ENCODE results near the gene TUSC2.
"Not testable (repeated sequence)": the region's sequence is repeated elsewhere in the genome, so short reads cannot be mapped to it uniquely, and the experiment has no call there.

TUSC2 gene

DNA sequence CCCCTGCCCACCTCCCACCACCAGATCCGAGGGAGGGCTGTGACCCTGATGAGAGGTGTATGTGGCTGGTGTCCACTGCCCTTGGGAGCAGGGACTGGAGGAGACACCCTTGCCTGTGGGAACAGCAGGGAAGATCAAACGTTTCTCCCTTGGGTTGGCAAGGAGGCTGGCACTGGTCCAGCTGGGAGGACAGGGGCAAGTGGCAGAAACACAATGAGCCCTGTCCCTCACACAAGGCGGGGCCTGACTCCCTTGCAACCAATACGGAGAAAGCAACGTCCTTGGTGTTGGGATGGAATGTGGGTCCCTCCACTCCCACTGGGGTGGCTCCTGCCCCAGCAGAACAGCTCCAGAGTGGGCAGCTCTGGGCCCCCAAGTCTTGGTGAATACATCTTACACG lies 10.7 kb downstream of the TUSC2 start:
- no peak for DNase-seq

DNA sequence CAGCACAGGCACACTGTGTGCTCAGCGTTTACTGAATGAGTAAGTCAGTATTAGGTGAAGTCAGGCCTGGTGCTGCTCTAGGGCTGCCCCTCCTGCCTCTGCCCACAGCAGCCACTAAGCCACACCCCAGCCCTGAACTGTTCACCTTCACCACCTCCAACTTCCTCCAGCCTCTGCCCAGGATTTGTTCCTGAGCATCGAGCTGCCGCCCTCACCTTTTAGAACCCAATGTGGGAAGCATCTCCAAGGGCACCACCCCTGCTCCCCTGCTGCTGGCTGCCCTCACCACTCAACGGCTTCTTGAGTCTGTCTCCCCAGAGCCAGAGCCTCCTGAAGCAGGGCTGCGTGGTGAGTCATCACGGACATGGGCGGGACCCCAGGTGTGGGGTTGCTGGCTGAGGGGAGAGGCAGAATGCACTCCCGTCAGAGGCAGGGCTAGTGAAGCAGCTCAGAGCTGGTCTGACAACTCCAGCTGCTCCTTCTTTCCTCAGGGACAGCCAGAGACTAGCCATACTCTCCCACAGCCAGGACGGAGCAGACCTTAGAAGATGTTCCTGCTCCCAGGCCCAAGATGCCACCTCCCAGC lies 11.3 kb downstream of the TUSC2 start:
- no peak for DNase-seq

DNA sequence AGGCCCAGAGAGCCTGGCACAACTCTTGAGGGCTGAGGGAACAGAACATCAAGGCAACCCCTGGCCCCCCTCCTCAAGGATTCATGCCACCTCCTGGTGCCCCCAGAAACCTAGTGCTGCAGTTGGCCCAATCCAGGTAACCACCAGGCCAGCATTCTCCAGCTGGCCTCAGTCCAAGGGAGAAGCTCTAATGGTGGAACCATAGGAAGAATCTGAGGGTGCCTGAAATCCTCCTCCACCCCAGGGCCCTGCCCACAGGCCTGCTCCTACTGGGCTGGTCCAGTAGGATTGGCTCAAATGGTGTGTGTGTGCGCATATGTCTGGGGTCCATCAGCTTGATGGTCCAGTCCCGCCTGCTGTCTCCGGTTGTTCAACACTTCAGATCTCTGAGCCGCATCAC lies 13.2 kb downstream of the TUSC2 start:
- no peak for DNase-seq

DNA sequence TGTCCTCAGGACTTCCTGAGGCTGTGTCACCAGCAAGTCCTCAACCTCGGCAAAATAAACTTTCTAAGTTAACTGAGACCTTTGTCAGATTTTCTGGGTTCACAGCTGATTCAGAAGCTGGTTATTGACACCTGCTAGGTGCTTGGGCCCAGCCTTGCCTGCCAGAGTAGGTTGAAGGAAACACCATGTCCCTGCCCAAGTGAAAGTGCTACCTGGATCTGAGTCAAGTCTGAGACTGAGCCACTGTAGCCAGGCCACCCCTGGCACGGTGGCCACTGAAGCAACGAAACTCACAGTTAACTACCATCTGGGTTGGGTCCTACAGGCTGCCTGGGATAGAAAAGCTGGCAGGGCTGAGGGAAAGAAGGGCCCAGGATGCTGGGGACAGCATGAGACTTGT lies 13.7 kb downstream of the TUSC2 start:
- DNase-seq: no peak

DNA sequence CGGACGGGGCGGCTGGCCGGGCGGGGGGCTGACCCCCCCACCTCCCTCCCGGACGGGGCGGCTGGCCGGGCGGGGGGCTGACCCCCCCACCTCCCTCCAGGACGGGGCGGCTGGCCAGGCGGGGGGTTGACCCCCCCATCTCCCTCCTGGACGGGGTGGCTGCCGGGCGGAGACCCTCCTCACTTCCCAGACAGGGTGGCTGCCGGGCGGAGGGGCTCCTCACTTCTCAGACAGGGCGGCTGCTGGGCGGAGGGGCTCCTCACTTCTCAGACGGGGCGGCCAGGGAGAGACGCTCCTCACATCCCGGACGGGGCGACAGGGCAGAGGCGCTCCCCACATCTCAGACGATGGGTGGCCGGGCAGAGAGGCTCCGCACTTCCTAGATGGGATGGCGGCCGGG lies 16.0 kb downstream of the TUSC2 start:
- DNase-seq: not testable (repeated sequence)

DNA sequence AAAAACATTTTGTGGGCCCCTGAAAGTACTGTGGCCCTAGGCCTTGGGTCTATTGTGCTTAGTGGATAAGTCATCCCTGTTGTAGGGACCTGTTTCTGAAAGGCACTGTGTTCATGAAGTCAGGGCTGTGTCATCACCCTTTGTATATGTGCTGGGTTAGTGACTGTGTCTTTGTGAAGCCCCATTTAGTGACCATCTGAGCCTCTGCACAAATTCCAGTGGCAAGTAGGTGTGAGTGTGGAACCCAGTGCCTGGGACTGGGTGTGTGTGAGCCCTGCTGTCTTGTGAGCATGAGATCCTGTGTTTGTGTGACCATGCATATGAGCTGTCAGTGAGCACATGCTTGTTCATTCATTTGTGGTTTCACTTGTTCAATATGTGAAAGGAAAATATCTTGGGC lies 23.4 kb downstream of the TUSC2 start:
- DNase-seq: no peak

DNA sequence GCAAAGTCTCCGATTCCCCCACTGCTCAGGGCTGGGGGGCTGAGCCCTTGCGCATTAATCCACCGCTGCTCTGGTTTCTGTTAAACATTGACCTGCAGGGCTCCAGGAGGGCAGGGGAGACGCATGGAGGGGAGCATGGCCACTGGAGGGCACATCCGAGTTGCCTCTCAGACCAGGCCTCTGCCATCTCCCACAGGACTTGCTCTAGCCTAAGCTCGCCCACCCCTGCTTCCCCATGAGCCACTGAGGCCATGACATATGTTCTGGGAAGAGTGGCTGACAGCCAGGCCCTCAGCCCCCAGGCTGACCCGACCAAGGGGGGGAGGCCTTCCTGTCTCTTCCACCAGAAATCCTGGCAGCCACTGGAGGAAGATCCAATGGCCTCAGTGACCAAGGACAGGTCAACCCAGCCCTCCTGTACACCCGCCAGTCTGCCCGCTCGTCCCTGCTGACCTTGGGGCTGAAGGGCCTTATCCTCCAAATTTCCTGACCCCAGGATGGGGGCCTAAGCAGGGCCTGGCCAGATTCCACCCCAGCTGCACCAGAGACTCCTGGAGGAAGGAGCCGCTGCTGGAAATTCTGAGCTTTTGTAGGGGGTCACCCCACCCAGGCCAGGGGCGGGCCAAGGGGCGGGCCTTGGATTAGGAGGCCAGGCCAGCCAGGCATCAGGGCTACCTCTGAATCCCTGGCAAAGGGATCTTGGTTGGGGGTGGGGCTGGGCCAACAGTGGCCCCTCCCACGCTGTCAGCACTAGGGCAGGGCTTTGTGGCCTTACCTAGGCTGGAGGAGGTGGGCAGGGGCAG lies 24.8 kb downstream of the TUSC2 start, which contains the start of gene HYAL1:
Gene HYAL1 (minus strand): TSS at position 562 of the 803 bp plus-strand sequence. CDS start 618 bp downstream, outside the sequence.
- DNase-seq: no peak

DNA sequence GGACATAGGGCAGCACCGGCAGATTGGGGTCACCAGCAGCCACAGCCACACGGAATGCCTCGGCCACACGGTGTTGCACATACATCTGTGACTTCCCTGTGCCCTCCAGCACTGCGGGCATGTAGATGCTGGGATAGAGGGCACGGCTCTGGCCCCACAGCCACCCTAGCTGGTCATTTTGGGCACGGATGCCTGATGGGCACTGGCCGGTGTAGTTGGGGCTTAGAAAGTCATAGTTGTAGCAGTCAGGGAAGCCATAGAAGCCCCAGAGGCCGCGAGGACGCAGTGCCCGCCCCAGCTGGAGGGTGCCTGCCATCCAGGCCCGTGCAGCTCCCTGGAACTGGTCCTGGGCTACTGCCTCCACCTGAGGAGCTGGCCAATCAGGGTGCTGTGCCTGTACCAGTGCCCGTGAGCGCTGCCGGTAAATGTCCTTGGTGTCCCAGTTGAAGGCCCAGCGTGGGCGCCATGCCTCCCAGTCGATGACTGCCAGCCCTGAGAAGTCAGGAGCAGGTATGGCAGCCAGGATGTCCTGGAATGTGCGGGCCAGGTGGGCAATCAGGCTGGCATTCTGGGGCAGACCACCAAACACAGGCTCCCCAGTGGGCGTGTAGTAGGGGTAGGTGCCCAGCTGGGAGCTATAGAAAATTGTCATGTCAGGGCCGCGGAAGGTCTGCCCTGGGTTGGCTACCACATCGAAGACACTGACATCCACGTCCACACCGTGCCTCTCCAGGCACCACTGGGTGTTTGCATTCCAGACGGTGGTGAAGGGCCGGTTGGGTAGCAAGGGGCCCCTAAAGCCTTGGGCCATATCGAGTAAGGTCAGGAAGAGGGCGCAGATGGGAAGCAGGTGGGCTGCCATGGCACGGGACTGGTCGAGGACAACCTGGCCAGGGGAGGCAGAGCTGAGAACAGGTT lies 25.7 kb downstream of the TUSC2 start:
- DNase-seq: no peak

DNA sequence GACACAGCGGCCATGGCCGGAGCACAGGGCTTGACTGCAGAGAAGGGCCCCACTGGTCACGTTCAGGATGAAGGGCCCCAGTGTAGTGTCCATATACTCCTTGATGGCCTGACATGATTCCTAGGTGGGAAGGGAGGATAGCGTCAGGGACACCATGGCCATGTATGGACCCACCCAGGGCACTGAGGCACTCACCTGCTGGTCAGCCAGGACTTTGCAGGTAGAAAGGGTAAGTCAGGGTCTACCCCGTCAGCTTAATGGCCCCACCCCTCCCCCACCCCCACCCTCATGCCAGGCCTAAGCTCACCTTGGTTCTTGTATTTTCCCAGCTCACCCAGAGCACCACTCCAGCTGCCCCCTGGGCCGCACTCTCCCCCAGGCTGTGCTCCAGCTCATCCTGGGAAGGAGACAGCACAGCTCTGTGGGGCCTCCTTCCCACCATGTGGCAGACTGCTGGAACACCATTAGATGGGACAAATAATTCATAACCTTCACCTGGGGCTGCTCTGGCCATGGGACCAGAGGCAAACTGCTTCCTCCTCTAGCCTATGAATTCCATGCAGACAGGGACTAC lies 27.3 kb downstream of the TUSC2 start:
- no peak for DNase-seq

DNA sequence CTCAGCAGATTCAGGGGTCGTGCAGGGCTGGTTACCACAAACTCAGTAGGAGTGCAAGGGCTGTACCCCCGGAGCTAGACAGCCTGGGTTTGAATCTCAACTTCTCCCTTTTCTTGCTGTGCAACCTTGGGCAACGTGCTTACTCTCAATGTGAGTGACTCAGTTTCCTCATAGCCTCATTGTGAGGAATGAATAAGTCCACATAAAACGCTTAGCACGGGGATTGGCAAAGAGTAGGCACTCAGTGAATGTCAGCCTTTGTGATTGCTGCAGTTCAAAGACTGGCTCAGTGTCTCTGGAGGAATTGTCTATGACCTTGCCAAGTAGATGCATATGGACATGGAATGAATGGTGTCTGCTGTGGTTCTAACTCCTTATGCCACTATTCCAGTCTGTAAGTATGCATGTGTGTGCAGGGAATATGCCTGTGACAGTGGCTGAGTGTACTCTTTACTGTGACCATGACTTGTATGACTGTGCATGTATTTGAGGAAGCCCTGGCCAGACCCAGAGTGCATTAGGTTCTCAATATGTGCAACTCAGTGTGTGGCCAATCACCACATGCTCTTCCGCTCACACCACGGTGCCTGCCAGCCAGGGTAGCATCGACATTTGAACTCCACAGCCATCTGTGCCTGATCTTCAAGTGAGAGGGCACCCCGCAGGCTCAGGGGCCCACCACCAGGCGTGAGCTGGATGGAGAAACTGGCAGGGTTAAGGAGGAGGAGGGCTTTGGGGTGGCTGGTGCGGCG lies 27.9 kb downstream of the TUSC2 start:
- DNase-seq: peak; percentile 30

DNA sequence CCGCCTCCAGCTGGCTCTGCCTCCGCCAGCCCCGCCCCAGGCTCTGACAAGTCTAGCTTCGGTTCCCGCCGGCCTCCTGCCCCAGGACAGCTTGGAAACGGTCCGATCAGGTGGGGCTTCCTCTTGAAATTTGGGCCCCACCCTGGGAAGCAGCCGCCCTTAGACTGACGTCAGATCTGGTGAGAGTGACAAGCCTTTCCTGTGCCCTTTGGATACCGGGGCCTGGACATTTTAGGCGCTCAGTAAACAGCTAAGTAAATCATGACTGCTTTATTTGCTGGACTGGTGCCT lies 28.4 kb downstream of the TUSC2 start:
- DNase-seq: no peak

DNA sequence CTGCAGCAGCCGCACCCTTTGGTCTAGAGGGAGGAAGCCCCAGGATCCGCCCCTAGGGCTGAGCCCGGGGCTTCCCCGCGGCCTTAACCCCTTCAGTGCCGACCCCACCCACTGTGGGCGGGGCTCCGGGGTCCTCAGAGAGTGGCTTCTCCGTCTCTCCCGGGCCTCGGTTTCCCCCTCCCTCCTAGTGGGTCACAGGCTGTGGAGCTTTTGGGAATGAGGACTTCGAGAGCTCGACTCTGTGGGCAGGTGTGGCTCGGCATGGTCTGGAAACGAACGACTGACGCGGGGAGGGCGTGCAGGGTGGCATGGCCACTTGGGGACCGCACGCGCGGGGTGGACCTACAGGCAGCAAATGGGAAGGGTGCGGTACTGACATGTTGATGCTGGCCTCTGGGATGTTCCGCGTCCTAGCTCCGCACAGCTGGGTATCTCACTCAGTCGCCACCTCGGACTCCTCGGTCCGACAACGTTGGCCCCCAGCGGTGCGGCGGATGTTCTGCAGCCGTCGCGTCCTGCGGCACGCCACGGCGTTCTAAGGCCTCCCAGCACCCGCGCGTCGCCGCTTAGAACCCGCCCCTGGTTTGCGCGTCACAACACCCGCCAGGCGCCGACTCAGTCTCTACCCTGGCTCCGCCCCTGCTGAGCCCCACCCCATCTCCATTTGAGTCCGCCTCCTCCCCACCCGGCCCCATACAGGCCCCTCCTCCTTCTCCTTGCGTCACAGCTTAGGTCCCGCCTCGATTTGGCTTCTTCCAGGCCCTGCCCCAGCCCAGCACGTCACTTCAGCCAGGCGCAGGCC lies 29.0 kb downstream of the TUSC2 start, which contains the start of the genes HYAL3 and NAA80:
Gene HYAL3 (minus strand): TSS at position 570 of the 802 bp plus-strand sequence. CDS start 3,803 bp downstream, outside the sequence.
Gene NAA80 (minus strand): TSS at position 570 of the 802 bp plus-strand sequence. CDS start 1,942 bp downstream, outside the sequence.
- DNase-seq: peak; percentile 99

DNA sequence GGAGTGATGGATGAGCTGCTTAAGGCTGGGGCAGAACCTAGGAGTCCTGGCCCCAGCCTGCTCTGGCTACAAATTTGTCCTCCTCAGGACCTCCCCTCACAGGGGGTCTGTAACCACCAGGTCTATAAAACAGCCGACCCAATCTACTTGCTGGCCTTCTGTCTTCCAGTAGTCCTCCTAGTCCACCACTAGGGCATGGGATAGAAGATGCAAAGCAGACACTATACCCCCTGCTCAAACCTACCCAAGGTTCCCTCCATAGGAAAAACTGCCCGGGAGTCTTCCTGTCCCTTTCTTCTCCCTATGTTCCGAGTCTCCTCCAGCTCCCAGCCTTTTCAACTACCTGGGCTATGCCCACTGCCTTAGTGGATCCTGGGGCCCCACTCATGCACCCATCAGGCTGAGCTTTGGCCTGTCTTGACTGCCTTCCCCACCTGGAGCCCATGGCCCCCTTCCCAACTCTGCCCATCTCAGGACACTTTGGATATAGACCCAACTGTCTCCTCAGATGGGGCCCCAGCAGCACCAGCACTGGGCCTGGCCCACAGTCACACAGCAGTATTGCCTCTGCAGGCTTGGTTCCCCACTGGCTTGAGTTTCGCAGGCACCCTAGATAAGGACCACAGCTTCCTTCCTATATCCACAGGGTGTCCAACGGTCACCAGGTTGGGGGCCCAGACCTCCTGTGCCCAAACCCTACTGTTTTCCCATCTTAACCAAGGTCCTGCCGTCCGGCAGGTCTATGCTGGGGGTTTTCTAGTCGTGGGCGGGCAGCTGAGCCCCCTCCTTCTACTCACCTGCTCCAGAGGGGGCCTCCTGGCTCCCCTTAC lies 29.9 kb downstream of the TUSC2 start:
- no peak for DNase-seq

DNA sequence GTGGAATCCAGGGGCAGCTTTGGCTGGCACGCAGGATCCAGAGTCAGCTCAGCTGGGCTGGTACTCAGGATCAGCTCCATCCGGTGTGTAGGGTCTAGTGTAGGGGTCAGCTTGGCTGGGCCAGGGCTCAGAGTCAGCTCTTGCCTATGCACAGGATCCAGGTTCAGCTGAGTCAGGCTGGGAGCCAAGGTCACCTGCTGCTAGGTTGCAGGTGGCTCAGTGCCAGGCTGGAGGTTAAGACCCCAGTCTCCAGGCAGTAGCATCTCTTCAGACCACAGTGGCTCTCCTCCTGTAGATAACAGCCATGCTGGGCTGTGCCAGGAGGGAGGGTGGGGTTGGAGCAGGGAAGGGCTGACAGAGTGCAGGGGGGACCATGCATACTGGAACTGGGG lies 30.6 kb downstream of the TUSC2 start:
- no peak for DNase-seq

DNA sequence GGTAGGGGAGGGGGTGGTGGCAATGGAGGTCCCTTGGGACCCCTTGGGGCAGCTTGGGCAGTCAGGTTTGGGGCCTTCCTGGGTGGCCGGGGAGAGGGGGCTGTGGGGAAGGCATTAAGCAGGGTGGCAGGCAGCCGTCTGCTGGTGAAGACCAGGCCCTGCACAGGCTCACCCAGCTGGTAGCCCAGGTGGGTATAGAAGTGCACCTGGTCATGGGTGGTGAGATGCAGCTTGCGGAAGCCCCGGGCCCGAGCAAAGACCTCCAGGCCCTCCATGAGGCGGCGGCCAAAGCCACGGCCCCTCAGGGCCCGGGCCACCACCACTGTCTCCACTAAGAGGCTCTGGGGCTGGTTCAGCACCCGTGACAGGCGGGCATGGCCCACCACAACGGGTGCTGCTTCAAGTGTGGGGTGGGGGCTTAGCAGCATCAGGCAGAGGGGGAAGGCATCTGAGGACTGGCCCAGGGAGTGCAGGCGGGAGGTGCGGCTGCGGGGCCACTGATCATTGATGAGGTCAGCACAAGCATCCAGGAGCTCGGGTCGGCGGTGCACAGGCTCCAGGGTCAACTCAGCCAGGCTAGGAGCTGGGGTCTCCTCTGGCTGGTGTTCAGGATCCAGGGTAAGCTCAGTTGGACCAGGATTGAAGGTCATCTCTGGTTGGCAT lies 31.2 kb downstream of the TUSC2 start:
- DNase-seq: no peak

DNA sequence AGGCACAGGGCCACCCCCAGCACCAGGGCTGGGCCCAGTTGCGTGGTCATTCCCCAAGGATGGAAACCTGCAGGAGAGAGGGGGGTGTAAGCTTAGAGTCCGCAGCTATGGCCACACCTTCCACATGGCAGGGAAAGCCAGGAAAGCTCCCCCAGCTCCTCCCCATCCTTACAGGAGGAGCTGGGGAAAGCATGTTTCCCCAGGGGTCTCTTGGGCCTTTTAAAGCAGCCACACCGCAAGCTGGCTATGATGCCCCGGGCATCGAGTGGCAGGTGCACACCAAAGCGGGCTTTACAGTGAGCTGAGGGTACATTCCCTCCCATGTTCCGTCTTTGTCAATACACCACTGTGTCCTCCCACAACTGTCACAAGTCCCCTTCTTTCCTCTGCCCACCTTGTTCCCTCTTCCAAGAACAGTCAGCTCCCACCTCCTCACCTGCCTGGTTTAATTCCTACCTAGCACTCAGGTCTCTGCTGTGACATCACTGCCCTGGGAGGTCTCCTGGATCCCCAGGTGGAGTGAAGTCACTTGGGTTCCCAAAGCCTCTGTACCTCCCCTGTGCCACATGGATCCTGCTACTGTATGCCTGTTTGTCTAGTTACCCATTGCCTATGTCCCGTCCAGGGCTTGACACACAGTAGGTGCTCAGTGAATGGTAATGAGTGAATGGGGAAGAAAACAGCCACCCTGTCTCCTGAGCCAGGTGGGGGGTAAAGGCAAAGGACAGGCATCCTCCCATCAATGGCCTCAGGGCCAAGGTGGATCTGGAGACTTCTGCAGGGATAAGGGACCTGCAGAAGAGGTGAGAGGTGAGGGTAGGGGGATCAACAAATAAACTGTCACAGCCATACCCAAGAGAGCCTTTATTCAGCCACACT lies 32.2 kb downstream of the TUSC2 start:
- DNase-seq: no peak

DNA sequence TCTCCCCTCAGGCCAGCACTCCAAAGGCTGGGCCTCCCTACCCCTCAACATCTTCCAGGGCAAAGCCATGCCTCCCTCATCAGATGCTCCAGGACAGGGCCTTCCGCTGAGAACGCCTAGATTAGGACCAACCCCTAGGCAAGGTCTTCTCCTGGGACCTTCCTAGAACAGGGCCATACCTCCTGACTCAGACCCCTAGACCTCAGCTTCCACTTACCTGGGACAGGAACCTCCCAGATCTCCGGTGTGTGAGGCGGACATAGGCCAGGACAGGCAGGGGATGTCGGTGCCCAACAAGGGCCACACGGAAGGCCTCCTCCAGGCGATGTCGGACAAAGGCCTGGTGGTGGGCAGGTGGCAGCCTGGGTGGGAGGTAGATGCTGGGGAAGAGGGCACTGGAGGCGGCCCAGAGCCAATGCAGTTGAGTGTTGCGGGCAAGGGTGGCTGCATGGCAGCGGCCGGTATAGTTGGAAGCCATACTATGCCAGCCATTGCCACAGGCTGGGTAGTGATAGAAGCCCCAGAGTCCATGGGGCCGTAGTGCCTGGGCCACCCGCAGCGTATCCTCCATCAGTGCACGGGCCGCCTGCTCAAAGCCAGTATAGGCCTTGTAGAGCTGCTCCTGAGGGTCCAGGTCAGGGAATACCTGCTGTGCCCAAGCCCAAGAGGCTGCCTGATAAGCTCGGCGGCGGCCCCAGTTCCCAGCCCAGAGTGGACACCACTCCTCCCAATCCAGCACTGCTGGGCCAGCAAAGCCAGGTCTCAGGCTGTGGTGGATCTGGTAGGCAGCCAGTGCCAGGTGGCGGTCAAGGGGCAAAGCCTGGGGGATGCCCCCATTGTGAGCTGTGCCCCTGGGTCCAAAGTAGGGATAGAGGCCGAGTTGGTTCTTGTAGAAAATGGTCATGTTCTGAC lies 33.3 kb downstream of the TUSC2 start:
- DNase-seq: no peak

All from fibroblast of skin of back (primary cell).